OCI-LY7 (cell line): ENCODE data around the gene MBNL3. TPM values are rescaled to one million over a fixed set of nuclear protein-coding genes. Genes with fewer than 3 reads are reported as not detected.

Experiments used
- BruUV-seq: library from RNA; stranded (reverse); fragments of 400-500 nt; replicated peaks from 2 replicates; lab custom pipeline; 2021; lab: Mats Ljungman, UMichigan
- CTCF ChIA-PET: fragments of 300-600 bp; sonication (Branson Sonifier 250); formaldehyde crosslinking; loops from one replicate; lab custom pipeline; 2022; ENCODE audit warnings: antibody characterized with exemption; ENCODE audit not compliant: unreplicated experiment; lab: Charles Lee
- POLR2A ChIA-PET: fragments of 300-600 bp; sonication (Branson Sonifier 250); formaldehyde crosslinking; loops from one replicate; lab custom pipeline; 2022; ENCODE audit warnings: antibody characterized with exemption; lab: Charles Lee
- DNase-seq: peaks from one replicate; pipeline ENCODE4 v3.0.0-alpha.2; 2015; ENCODE audit warnings: low spot score
- H2AFZ ChIP-seq: fragments of 200-600 bp; sonication (generic), shearing (Covaris generic); 2 replicates; pipeline ENCODE4 v1.6.1; 2014; ENCODE audit warnings: mild to moderate bottlenecking, antibody characterized with exemption, low read length, moderate library complexity
- H3K27ac ChIP-seq: fragments of 200-600 bp; sonication (generic); 2 replicates; pipeline ENCODE4 v1.5.1; 2014; ENCODE audit warnings: mixed run types, low read depth, mild to moderate bottlenecking, moderate library complexity, low read length, inconsistent platforms; ENCODE audit not compliant: poor library complexity, severe bottlenecking
- H3K36me3 ChIP-seq: fragments of 200-600 bp; sonication (generic); 2 replicates; pipeline ENCODE4 v1.6.1; 2014; ENCODE audit warnings: mild to moderate bottlenecking, antibody characterized with exemption, low read length, moderate library complexity, mixed read lengths; ENCODE audit not compliant: insufficient read depth
- H3K4me1 ChIP-seq: fragments of 200-600 bp; sonication (generic); 2 replicates; pipeline ENCODE4 v1.5.1; 2014; ENCODE audit warnings: mild to moderate bottlenecking, low read length; ENCODE audit not compliant: insufficient read depth, poor library complexity, severe bottlenecking
- H3K4me2 ChIP-seq: fragments of 200-600 bp; sonication (generic); 2 replicates; pipeline ENCODE4 v1.6.1; 2014; ENCODE audit warnings: mild to moderate bottlenecking, low read length
- H3K4me3 ChIP-seq: fragments of 200-600 bp; sonication (generic); 2 replicates; pipeline ENCODE4 v1.5.1; 2014; ENCODE audit warnings: mild to moderate bottlenecking, low read depth, low read length; ENCODE audit not compliant: poor library complexity, severe bottlenecking
- H3K79me2 ChIP-seq: fragments of 200-600 bp; sonication (generic); 2 replicates; pipeline ENCODE4 v1.6.1; 2016; ENCODE audit warnings: low read depth, mild to moderate bottlenecking, low read length, moderate library complexity, mixed read lengths; ENCODE audit not compliant: insufficient read depth
- H3K9me2 ChIP-seq: fragments of 200-600 bp; sonication (generic); 2 replicates; pipeline ENCODE4 v1.6.1; 2016; ENCODE audit warnings: mild to moderate bottlenecking, low read length, mixed read lengths; ENCODE audit not compliant: insufficient read depth
- H3K9me3 ChIP-seq: fragments of 200-600 bp; sonication (generic); 2 replicates; pipeline ENCODE4 v1.6.1; 2014; ENCODE audit warnings: mild to moderate bottlenecking, mixed run types, low read length, mixed read lengths
- H4K20me1 ChIP-seq: fragments of 200-600 bp; sonication (generic); 2 replicates; pipeline ENCODE4 v1.6.1; 2014; ENCODE audit warnings: mild to moderate bottlenecking, antibody characterized with exemption, low read length, moderate library complexity, mixed read lengths; ENCODE audit not compliant: insufficient read depth
- EZH2phosphoT487 ChIP-seq: fragments of 200-600 bp; sonication (generic); IDR thresholded peaks from 2 replicates; pipeline ENCODE4 v1.6.1; 2018; ENCODE audit warnings: low read depth, borderline replicate concordance, mild to moderate bottlenecking, mixed run types, antibody characterized with exemption, low read length, moderate library complexity, mixed read lengths
- intact Hi-C: fragments of 100-400 bp; cut with micrococcal nuclease; formaldehyde crosslinking; loops from one replicate; pipeline ENCODE4 v1.10.0; 2022; ENCODE audit not compliant: unreplicated experiment
- total RNA-seq, 2 experiments: library from RNA; depleted of rRNA in 1 of 2; stranded (reverse); fragments of >200 nt in 1 of 2; shearing (Covaris generic) in 1 of 2; gene quantifications; 2 replicates each; pipeline ENCODE4 v1.2.3, GENCODE V29; 2014 to 2022
- TF ChIP-seq, protein P1 (sequence below): fragments of 200-600 bp; sonication (generic); conservative IDR thresholded peaks from 2 replicates; pipeline ENCODE4 v1.5.1; 2014; ENCODE audit warnings: mild to moderate bottlenecking, antibody characterized with exemption, low read length, moderate library complexity, mixed read lengths

MBNL3 gene
- total RNA-seq, 2 experiments from 2014 or later = 39.4 to 73.9 TPM

- ChIA-PET CTCF (no interaction called here), POLR2A (interaction anchor here (0.7 kb wide), 1 partner anchor 56 kb away, joined by 3 read pairs; no protein-coding TSS in a partner anchor)
- Histone ChIP-seq H3K9me3 (peaks cover 11% of the 10 kb centered on the region), H2AFZ (no peak overlapping the region), H3K4me3 (no peak overlapping the region), H3K4me1 (peaks cover 1% of the 10 kb centered on the region), H3K79me2 (peaks cover 72% of the 10 kb centered on the region), H3K36me3 (peaks cover 12% of the 10 kb centered on the region), H3K4me2 (no peak overlapping the region), H3K27ac (no peak overlapping the region), H3K9me2 (no peaks in the 10 kb centered on the region), H4K20me1 (no peaks in the 10 kb centered on the region)
- no TSS peak for BruUV-seq
- intact Hi-C loops = no loop called here
- TF ChIP-seq, protein P1, sequence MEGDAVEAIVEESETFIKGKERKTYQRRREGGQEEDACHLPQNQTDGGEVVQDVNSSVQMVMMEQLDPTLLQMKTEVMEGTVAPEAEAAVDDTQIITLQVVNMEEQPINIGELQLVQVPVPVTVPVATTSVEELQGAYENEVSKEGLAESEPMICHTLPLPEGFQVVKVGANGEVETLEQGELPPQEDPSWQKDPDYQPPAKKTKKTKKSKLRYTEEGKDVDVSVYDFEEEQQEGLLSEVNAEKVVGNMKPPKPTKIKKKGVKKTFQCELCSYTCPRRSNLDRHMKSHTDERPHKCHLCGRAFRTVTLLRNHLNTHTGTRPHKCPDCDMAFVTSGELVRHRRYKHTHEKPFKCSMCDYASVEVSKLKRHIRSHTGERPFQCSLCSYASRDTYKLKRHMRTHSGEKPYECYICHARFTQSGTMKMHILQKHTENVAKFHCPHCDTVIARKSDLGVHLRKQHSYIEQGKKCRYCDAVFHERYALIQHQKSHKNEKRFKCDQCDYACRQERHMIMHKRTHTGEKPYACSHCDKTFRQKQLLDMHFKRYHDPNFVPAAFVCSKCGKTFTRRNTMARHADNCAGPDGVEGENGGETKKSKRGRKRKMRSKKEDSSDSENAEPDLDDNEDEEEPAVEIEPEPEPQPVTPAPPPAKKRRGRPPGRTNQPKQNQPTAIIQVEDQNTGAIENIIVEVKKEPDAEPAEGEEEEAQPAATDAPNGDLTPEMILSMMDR = no peak
- TF ChIP-seq EZH2phosphoT487 = no peak
- DNase-seq = no peak
These were observed 20.4 kb downstream of the MBNL3 start for GRCh38 chrX:132468454-132468853.

- H3K27ac ChIP-seq = no peak overlapping the region
- no TSS peak for BruUV-seq
- no peaks in the 10 kb centered on the region for H4K20me1 ChIP-seq
- peaks cover 13% of the 10 kb centered on the region for H3K9me3 ChIP-seq
- no peaks in the 10 kb centered on the region for H3K4me1 ChIP-seq
- no peak overlapping the region for H3K4me2 ChIP-seq
- TF ChIP-seq, protein P1 = no peak
- TF ChIP-seq EZH2phosphoT487 = no peak
- H3K79me2 ChIP-seq = peaks cover 70% of the 10 kb centered on the region
- no peaks in the 10 kb centered on the region for H3K9me2 ChIP-seq
- no peak overlapping the region for H3K4me3 ChIP-seq
- peaks cover 12% of the 10 kb centered on the region for H3K36me3 ChIP-seq
- H2AFZ ChIP-seq = no peak overlapping the region
- intact Hi-C loops = no loop called here
- ChIA-PET POLR2A (interaction anchor here (0.7 to 1.4 kb wide), 3 partner anchors 13 to 543 kb away, joined by 3 to 4 read pairs (median 3); no protein-coding TSS in a partner anchor), CTCF (no interaction called here)
- no peak for DNase-seq
These were observed 20.8 kb downstream of the MBNL3 start for GRCh38 chrX:132467989-132468388.

GRCh38 chrX:132467026-132467425, 21.8 kb downstream of the MBNL3 start:
- Histone ChIP-seq H3K79me2 (peaks cover 60% of the 10 kb centered on the region), H3K9me3 (peaks cover 13% of the 10 kb centered on the region), H3K4me2 (no peak overlapping the region), H3K27ac (no peak overlapping the region), H3K4me3 (no peak overlapping the region), H3K36me3 (peaks cover 12% of the 10 kb centered on the region), H3K4me1 (no peaks in the 10 kb centered on the region), H4K20me1 (no peaks in the 10 kb centered on the region), H3K9me2 (no peaks in the 10 kb centered on the region), H2AFZ (no peak overlapping the region)
- intact Hi-C loops = no loop called here
- ChIA-PET CTCF (no interaction called here), POLR2A (interaction anchor here (0.5 to 1.4 kb wide), 3 partner anchors 14 to 542 kb away, joined by 3 to 4 read pairs (median 3); no protein-coding TSS in a partner anchor)
- no peak for DNase-seq
- TF ChIP-seq, protein P1 = no peak
- no peak for TF ChIP-seq EZH2phosphoT487
- no TSS peak for BruUV-seq
